EL (cell line): ENCODE measurements around the gene PKD2L2.
"Not testable (repeated sequence)": the region's sequence is repeated elsewhere in the genome, so short reads cannot be mapped to it uniquely, and the experiment has no call there.

Experiments used
- DNase-seq: peaks from one replicate; pipeline ENCODE4 v3.0.0-alpha.2; 2016

The PKD2L2 gene

GRCh38 chr5:137960141-137960540, 70.9 kb downstream of the PKD2L2 start:
- DNase-seq = no peak

DNA sequence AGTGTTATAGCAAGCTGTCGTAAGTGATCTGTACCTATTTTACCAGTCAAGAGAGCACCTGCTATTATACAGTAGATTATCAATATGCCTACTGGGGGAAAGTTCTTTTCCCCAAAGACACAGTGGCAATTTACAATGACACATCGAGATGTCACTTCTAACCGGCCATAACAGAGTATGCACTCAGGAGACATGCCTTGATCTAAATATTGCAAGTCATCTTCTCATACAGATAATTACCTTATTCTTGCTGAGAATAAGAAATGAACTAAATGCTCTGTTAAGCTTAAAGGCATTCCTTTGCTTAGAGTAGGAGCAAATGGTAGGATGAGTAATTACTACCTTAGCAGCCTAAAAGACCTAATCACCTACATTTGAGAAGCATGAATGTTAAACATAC, 71.6 kb downstream of the PKD2L2 start:
- no peak for DNase-seq

GRCh38 chr5:137970384-137970783, 81.1 kb downstream of the PKD2L2 start:
- DNase-seq = not testable (repeated sequence)

- no peak for DNase-seq
These were observed 86.0 kb downstream of the PKD2L2 start for GRCh38 chr5:137975208-137975607.

DNA sequence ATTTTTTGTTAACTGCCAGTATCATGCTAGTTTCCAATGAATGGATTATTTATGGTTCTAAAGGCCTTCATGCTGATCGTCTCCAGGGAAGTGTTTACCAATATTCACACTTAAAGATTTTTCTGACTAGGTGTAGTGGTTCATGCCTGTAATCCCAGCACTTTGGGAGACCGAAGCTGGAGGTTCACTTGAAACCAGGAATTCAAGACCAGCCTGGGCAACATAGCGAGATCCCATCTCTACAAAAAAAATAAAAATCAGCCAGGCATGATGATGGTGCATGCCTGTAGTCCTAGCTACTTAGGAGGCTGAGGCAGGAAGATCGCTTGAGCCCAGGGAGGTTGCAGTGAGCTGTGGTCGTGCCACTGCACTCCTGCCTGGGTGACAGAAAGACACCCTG, 100.2 kb downstream of the PKD2L2 start:
- no peak for DNase-seq
